Kidney (tissue), 14 donors: ENCODE measurements around the gene SPRR4. TPM values are rescaled to one million over a fixed set of nuclear protein-coding genes. Genes with fewer than 3 reads are reported as not detected.

Experiments used
- DNase-seq, 5 donors: peaks; one replicate each; pipeline ENCODE4 v3.0.0-alpha.2; 2013 to 2020
- FAIRE-seq: peaks from 2 replicates; lab custom pipeline; 2012; peaks lifted over from hg19 to GRCh38; lab: Jason Lieb, UNC
- H3K27ac ChIP-seq, 2 donors: one replicate each; pipeline ENCODE4 v1.7.0; 2013; ENCODE audit warnings: low read depth in 2 of 2, low read length in 2 of 2, inconsistent platforms in 1 of 2
- H3K27me3 ChIP-seq: one replicate; pipeline ENCODE4 v1.7.1; 2013; ENCODE audit warnings: low read length, inconsistent platforms; ENCODE audit not compliant: control insufficient read depth, insufficient read depth
- H3K36me3 ChIP-seq, 3 donors: one replicate each; pipeline versions ENCODE4 v1.7.0 to v1.7.1; 2013; ENCODE audit warnings: low read length in 3 of 3, control low read depth in 1 of 3, inconsistent platforms in 1 of 3; ENCODE audit not compliant: insufficient read depth in 3 of 3, control insufficient read depth in 2 of 3
- H3K4me1 ChIP-seq, 3 donors: one replicate each; pipeline versions ENCODE4 v1.7.0 to v1.7.1; 2013; ENCODE audit warnings: low read length in 3 of 3, inconsistent platforms in 1 of 3, low read depth in 1 of 3; ENCODE audit not compliant: control insufficient read depth in 2 of 3, insufficient read depth in 2 of 3
- H3K4me3 ChIP-seq, 3 donors: one replicate each; pipeline versions ENCODE4 v1.7.0 to v1.8.1; 2013; ENCODE audit warnings: low read length in 3 of 3, control low read depth in 1 of 3, inconsistent platforms in 1 of 3
- H3K9ac ChIP-seq, 3 donors: one replicate each; pipeline versions ENCODE4 v1.7.0 to v1.7.1; 2013; ENCODE audit warnings: low read length in 3 of 3, control low read depth in 1 of 3, inconsistent platforms in 1 of 3
- H3K9me3 ChIP-seq, 3 donors: one replicate each; pipeline versions ENCODE4 v1.7.0 to v1.7.1; 2013; ENCODE audit warnings: low read length in 3 of 3, control low read depth in 1 of 3, inconsistent platforms in 1 of 3; ENCODE audit not compliant: control insufficient read depth in 2 of 3, insufficient read depth in 1 of 3
- CTCF ChIP-seq: IDR thresholded peaks from 3 replicates; pipeline ENCODE4 v1.5.1; 2012; ENCODE audit warnings: mild to moderate bottlenecking, moderate library complexity, borderline replicate concordance; ENCODE audit not compliant: insufficient read depth; ENCODE audit errors: extremely low read depth
- intact Hi-C: fragments of 100-400 bp; cut with DNase I; formaldehyde crosslinking; loops from one replicate; pipeline ENCODE4 v1.11.1; 2022
- polyA plus RNA-seq: library from polyadenylated mRNA; stranded (reverse); fragments of 350-450 nt; fragmentation: Illumina TruSeq; extraction: RNeasy Lipid Tissue Mini Kit (QIAGEN cat#74804); gene quantifications from one replicate; pipeline ENCODE4 v1.2.3, GENCODE V29; 2014; ENCODE audit warnings: low read depth, low replicate concordance; ENCODE audit not compliant: insufficient read depth
- total RNA-seq: library from RNA; stranded (reverse); fragmentation: NEBNext Ultra II Directional; extraction: Animal tissue kit (Norgen Biotek cat#: 25700); gene quantifications from one replicate; pipeline ENCODE4 v1.2.1, GENCODE V29; 2021
- donor health status: control.
- donor health status: control.
- donor health status: control.
- donor health status: control.
- donor health status: control.
- donor health status: DM: yes; HTN: yes; CAD: no.
- donor health status: Normal renal cell carcinoma (clear cell type).

Gene SPRR4
- total and polyA plus RNA-seq, 2 donors from 2014 or later: not detected

GRCh38 chr1:152928671-152929070 is 41.8 kb upstream of the SPRR4 start:
- no peak overlapping the region for H3K4me3 ChIP-seq
- no peaks in the 10 kb centered on the region for H3K4me1 ChIP-seq
- no peaks in the 10 kb centered on the region for H3K27me3 ChIP-seq
- intact Hi-C loops: no loop called here
- no peak for TF ChIP-seq CTCF
- no peak overlapping the region for H3K9ac ChIP-seq
- H3K27ac ChIP-seq: no peak overlapping the region
- FAIRE-seq (no peak), DNase-seq (no peak)
- H3K9me3 ChIP-seq: peaks cover 0 to 5% (median 0%) of the 10 kb centered on the region in 3 donors
- no peaks in the 10 kb centered on the region for H3K36me3 ChIP-seq

GRCh38 chr1:152932170-152932811 is 38.2 kb upstream of the SPRR4 start:
- intact Hi-C loops: no loop called here
- no peak for FAIRE-seq
- no peak overlapping the region for H3K4me3 ChIP-seq
- no peaks in the 10 kb centered on the region for H3K4me1 ChIP-seq
- H3K27ac ChIP-seq: no peak overlapping the region
- H3K27me3 ChIP-seq: no peaks in the 10 kb centered on the region
- H3K9me3 ChIP-seq: no peaks in the 10 kb centered on the region
- no peak for TF ChIP-seq CTCF
- DNase-seq: no peak
- H3K36me3 ChIP-seq: no peaks in the 10 kb centered on the region
- no peak overlapping the region for H3K9ac ChIP-seq

- Histone ChIP-seq H3K9ac (no peak overlapping the region), H3K4me3 (no peak overlapping the region), H3K4me1 (no peaks in the 10 kb centered on the region), H3K27ac (no peak overlapping the region), H3K27me3 (no peaks in the 10 kb centered on the region), H3K36me3 (no peaks in the 10 kb centered on the region), H3K9me3 (no peaks in the 10 kb centered on the region)
- FAIRE-seq: no peak
- intact Hi-C loops: no loop called here
- DNase-seq: no peak
- TF ChIP-seq CTCF: no peak
Measured at GRCh38 chr1:152933196-152933595, 37.3 kb upstream of the SPRR4 start.

GRCh38 chr1:152940614-152941013 is 29.8 kb upstream of the SPRR4 start:
- FAIRE-seq: no peak
- Histone ChIP-seq H3K36me3 (no peaks in the 10 kb centered on the region), H3K9me3 (no peaks in the 10 kb centered on the region), H3K27ac (no peak overlapping the region), H3K27me3 (no peaks in the 10 kb centered on the region), H3K4me3 (no peak overlapping the region), H3K4me1 (no peaks in the 10 kb centered on the region), H3K9ac (no peak overlapping the region)
- DNase-seq: no peak
- TF ChIP-seq CTCF: no peak
- intact Hi-C loops: no loop called here
